Measurements from ENCODE around the gene HOXD12. TPM values are rescaled to one million over a fixed set of nuclear protein-coding genes. Genes with fewer than 3 reads are reported as not detected.

The HOXD12 gene
- total RNA-seq, 1 donor from 2014 or later, result not detected

DNA sequence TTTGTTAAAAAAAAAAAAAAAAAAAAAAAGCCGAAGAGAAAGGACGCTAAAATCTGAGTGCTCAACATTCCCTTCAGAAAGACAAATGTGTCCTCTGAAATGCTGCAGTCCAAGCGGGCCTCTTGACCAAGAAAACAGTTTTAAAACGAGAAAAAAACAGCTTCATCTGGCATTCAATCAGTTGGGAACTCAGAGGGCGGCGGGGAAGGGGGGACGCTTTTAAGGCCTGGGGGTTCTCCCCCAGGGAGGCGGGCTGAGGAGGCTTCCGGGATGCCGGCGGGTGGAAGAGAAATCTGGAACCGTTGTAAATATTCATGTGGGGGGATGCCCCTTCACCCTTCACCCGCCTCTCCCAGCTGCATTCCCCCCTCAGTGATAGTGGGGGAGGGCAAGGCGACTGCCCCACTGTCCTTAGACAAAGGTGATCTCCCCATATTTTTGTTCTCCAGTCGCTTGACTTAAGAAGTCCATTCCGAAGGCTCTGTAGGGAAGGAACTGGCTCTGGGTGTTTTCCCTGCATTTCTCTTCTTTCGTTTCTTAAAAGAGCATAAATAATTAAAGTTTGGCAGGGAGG is 4.2 kb downstream of the HOXD12 start:
- FAIRE-seq (no peak), DNase-seq (ENCODE audit: low spot score in 2 of 2) (no peak)

DNA sequence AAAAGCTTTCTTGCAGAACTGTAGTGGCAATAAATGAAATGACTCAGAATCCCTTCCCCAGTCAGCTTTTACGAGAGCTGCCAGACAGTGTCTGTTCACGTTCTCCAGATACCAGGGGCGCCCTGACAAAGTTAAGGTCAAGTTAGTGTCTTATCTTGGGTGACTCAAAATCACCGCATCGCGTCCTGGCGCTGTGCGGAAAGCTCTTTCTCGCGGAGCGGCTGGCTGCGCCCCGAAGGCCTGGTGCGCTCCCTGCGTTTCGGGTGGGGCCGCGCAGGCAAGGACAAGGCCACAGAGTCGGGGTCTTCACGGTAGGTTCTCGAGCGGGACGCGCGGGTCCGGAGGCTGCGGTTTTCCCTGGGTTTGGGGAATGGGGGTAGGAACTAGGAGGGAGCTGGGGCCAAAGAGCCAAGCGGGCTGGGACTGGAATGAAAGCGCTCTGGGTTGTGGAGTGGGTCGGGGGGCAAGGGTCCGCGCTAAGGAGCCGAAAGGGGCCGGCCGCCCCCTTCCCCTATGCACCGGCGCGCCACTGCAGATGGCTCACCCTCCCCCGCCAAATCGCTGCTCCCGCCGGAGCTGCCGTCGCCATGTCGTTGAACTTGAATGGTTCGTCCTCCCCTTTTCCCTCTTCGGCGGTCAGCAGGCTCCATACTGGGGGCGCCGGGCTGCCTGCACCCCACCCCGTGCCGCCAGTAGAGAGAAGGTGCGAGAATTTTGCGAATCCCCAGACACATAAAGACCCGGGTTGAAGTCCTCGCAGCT is 4.9 kb downstream of the HOXD12 start:
- DNase-seq (ENCODE audit: low spot score in 2 of 2) (no peak), FAIRE-seq (no peak)

GRCh38 chr2:176105078-176105729 is 5.6 kb downstream of the HOXD12 start:
- FAIRE-seq (no peak), DNase-seq (ENCODE audit: low spot score in 2 of 2) (no peak)

- DNase-seq (ENCODE audit: low spot score in 2 of 2), result no peak
- FAIRE-seq, result no peak
Observed at GRCh38 chr2:176105730-176106580, 6.4 kb downstream of the HOXD12 start.

DNA sequence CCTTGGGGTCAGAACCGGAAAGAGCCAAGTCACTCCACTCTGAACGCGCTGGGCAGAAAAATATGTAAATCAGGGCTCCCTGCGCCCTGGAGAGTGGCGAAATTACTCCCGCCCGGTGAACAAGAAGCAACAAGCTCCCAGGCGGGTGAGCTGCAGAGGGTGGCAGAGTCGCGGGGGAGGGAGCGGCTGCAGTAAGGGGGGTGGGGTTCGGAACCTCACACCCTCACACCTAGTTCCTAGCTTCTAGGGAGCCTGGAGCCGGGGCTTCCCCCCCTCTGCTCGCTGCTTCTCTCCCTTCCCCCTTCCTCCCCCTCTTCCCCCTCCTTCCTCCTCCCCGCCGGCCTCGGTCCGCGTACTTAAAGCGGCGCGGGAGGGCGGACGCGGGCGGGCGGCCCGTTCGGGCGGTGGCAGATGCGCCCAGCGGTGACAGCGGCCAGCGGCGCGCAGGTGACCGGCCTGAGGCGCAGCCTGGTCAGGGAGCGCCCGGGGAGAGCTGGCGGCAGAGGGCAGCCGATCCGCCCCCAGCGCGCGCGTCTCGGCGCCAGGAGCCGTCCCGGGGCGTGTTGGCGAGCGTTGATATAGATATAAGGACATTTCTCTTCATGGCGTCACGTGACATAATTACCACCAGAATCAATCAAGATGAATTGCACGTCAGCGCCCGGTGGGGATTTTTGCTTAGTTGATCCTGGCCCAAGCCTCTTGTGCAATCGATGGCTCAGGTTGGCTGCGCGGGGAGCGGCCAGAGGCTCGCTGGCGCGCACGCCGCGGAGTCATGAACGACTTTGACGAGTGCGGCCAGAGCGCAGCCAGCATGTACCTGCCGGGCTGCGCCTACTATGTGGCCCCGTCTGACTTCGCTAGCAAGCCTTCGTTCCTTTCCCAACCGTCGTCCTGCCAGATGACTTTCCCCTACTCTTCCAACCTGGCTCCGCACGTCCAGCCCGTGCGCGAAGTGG is 7.3 kb downstream of the HOXD12 start, which contains the start of gene HOXD11:
TSS of gene HOXD11 (plus strand) at position 700 of the 959 bp plus-strand sequence. CDS start at position 776, 76 bp downstream.
- DNase-seq (ENCODE audit: low spot score in 2 of 2), result no peak
- no peak for FAIRE-seq

DNA sequence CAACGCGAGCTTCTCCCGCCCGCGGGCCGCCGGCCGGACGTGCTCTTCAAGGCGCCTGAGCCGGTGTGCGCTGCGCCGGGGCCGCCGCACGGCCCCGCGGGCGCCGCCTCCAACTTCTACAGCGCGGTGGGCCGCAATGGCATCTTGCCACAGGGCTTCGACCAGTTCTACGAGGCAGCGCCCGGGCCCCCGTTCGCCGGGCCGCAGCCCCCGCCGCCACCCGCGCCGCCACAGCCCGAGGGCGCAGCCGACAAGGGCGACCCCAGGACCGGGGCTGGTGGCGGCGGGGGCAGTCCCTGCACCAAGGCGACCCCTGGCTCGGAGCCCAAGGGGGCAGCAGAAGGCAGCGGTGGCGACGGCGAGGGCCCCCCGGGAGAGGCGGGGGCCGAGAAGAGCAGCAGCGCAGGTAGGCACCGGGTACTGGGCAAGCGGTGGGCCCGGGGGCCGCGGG is 8.2 kb downstream of the HOXD12 start:
- DNase-seq (ENCODE audit: low spot score in 2 of 2) (no peak), FAIRE-seq (no peak)

GRCh38 chr2:176109192-176109901 is 9.8 kb downstream of the HOXD12 start:
- FAIRE-seq (no peak), DNase-seq (ENCODE audit: low spot score in 2 of 2) (no peak)

- DNase-seq (ENCODE audit: low spot score in 2 of 2) (no peak), FAIRE-seq (no peak)
Observed at GRCh38 chr2:176109946-176110345, 10.4 kb downstream of the HOXD12 start.

DNA sequence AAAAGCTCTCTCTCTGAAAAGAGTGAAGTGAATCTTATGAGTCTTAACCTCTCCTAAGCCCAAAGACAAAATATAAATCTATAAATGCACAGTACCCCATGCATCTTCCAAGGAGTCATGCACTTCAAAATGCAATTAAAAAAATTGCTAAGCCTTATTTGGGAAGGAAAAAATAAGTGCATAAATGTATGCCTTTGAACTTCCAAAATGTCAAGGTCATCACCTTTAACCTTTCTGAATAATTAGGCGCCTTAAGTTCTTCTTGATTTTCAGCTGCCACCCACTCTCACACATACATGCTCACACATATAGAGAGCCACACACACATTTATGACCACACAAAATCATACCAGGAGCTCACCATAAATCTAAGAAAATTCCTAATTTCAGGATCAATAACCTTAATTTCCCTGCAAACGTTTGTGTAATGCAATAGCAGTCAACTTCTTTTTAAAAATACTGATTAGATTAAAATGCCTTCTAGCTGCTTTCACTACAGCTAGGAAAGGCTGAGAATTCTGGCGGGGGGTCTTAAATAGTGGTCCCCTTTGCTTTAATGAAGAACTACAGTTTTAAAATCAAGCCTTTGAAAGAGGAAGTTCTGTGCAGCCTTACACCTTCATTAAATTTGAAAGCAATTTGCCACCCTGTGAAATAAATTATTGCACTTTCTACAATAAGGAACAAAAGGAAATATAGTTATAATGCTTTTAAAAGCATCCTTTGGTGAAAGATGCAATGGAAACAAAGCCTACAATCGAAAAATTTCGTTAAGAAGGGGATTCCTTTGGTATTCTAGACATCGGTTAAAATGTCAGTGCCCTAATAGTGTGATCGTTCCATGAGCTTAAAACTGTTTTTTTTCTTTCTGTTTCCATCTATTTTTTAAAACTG is 11.1 kb downstream of the HOXD12 start:
- FAIRE-seq (no peak), DNase-seq (ENCODE audit: low spot score in 2 of 2) (no peak)

GRCh38 chr2:176111309-176111663 is 11.7 kb downstream of the HOXD12 start:
- FAIRE-seq (no peak), DNase-seq (ENCODE audit: low spot score in 2 of 2) (no peak)

DNA sequence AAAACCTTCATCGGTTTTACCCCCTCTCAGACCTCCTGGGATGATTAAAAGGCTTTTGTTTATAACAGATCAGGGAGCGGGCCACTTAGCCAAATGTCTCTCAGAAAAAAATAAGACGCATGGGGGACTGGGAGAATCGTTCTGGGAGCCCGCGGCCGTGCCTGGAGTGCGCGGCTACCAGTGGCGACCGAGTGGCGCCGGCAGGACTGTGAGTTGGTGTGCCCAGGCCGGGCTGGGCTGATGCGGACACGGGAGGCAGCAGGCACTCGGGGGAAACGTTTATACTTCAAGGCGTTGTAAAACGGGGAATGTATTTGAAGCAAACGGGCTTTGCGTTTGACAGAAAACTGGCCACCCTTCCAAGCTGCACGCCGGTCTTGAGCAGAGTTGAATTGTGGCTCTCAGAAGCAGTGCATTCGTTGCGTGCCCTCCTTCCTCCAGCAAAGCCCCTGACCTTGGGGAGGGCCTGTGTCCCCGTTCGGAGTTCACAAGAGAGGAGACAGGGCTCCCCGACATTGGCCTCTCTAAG is 12.3 kb downstream of the HOXD12 start:
- no peak for FAIRE-seq
- no peak for DNase-seq (ENCODE audit: low spot score in 2 of 2)

DNA sequence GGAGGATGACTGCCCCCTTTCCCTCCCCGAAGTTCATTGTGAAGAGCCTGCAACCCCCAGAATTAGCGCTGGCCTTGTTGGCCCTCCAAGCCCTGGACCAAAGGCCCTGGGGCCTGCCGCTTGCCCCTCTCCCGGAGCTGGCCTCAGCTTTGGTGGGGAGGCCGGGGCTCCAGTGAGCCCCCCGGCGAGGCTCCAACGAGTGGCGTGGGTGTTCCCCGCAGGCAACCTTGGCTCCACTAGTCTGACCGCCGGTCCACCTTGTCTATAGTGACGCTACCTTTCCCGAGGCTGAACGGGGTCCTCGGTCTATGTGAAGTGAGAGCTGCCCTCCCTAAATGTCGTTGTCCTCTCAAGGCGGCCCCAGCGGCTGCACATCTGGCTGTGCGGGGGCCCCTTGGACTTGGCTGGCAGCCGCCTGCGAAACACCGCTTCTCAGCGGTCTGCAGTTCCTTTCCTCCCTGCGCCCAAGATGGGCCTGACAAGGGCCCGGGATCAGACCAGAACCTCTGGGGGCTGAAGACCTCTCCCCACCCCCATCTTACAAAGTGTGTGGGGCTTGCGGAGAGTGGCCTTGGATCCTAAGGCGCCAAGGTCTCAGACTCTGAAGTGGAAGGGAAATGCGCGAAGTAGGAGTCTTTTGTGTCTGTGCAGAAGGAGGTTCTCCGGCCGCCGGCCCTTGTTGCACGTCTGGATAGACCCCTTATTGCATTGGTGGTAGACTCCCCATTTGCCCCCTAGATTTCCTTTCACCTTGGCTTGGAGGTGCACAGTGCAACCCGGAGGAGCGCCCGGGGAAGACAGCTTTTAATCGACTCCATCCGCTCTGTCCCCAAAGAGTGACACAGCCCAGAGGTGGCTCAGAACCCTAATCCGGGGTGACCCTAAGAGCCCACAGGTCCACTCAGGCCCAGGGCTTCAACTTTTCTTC is 13.0 kb downstream of the HOXD12 start:
- DNase-seq (ENCODE audit: low spot score in 2 of 2) (no peak), FAIRE-seq (no peak)

- FAIRE-seq, result no peak
- DNase-seq (ENCODE audit: low spot score in 2 of 2), result no peak
Observed at GRCh38 chr2:176114120-176114929, 14.7 kb downstream of the HOXD12 start.

GRCh38 chr2:176114930-176115625 is 15.5 kb downstream of the HOXD12 start:
- DNase-seq (ENCODE audit: low spot score in 2 of 2), result no peak
- no peak for FAIRE-seq
